ENCODE measurements around the gene PROKR1.
"Not testable (repeated sequence)": the region's sequence is repeated elsewhere in the genome, so short reads cannot be mapped to it uniquely, and the experiment has no call there.

PROKR1 gene
- 0 reads per million in 4 donors for total RNA-seq

GRCh38 chr2:68643011-68643873, at the start of gene PROKR1:
TSS of gene PROKR1 (plus strand) at chr2:68643579. CDS start at chr2:68645822, 2,243 bp downstream.
- DNase-seq = no peak

- DNase-seq = peak in 1 of 5 donors; percentile 4
Measured at GRCh38 chr2:68594041-68594440, 49.3 kb upstream of the PROKR1 start.

- peak in 4 of 5 donors; percentile 24 to 58 (median 32) for DNase-seq
Measured at GRCh38 chr2:68594674-68595492, 48.5 kb upstream of the PROKR1 start.

GRCh38 chr2:68595493-68595785, 47.9 kb upstream of the PROKR1 start:
- not testable (repeated sequence) for DNase-seq

GRCh38 chr2:68600495-68600894, 42.9 kb upstream of the PROKR1 start:
- not testable (repeated sequence) for DNase-seq

- DNase-seq = no peak
Measured at GRCh38 chr2:68603059-68603458, 40.3 kb upstream of the PROKR1 start.

- no peak for DNase-seq
Measured at GRCh38 chr2:68604077-68604476, 39.3 kb upstream of the PROKR1 start.

GRCh38 chr2:68605939-68606338, 37.4 kb upstream of the PROKR1 start:
- DNase-seq = no peak

GRCh38 chr2:68606759-68607158, 36.6 kb upstream of the PROKR1 start:
- no peak for DNase-seq

GRCh38 chr2:68607837-68608236, 35.5 kb upstream of the PROKR1 start:
- no peak for DNase-seq

- no peak for DNase-seq
Measured at GRCh38 chr2:68612765-68613519, 30.4 kb upstream of the PROKR1 start.

GRCh38 chr2:68620772-68621171, 22.6 kb upstream of the PROKR1 start:
- DNase-seq = no peak

- no peak for DNase-seq
Measured at GRCh38 chr2:68623820-68624219, 19.6 kb upstream of the PROKR1 start.

- no peak for DNase-seq
Measured at GRCh38 chr2:68627615-68628014, 15.8 kb upstream of the PROKR1 start.

- no peak for DNase-seq
Measured at GRCh38 chr2:68632021-68632420, 11.4 kb upstream of the PROKR1 start.

GRCh38 chr2:68637047-68637446, 6.3 kb upstream of the PROKR1 start:
- no peak for DNase-seq

GRCh38 chr2:68643874-68644485, 601 bp downstream of the PROKR1 start:
- DNase-seq = no peak

- no peak for DNase-seq
Measured at GRCh38 chr2:68645523-68645922, 2.1 kb downstream of the PROKR1 start.

GRCh38 chr2:68646303-68646702, 2.9 kb downstream of the PROKR1 start:
- DNase-seq = no peak

GRCh38 chr2:68650645-68651044, 7.3 kb downstream of the PROKR1 start:
- no peak for DNase-seq

GRCh38 chr2:68653034-68653433, 9.7 kb downstream of the PROKR1 start:
- peak in 1 of 5 donors; percentile 11 for DNase-seq

GRCh38 chr2:68653538-68653982, 10.2 kb downstream of the PROKR1 start:
- DNase-seq = peak in 1 of 5 donors; percentile 87

- DNase-seq = no peak
Measured at GRCh38 chr2:68658266-68658665, 14.9 kb downstream of the PROKR1 start.

Data from T-helper 1 cell (primary cell).